ENCODE results near the gene NACC2. TPM values are rescaled to one million over a fixed set of nuclear protein-coding genes. Genes with fewer than 3 reads are reported as not detected.
"Not testable (repeated sequence)": the region's sequence is repeated elsewhere in the genome, so short reads cannot be mapped to it uniquely, and the experiment has no call there.

Gene NACC2
- polyA plus RNA-seq, 4 donors: 8.5 to 9.3 (median 8.9) TPM

DNA sequence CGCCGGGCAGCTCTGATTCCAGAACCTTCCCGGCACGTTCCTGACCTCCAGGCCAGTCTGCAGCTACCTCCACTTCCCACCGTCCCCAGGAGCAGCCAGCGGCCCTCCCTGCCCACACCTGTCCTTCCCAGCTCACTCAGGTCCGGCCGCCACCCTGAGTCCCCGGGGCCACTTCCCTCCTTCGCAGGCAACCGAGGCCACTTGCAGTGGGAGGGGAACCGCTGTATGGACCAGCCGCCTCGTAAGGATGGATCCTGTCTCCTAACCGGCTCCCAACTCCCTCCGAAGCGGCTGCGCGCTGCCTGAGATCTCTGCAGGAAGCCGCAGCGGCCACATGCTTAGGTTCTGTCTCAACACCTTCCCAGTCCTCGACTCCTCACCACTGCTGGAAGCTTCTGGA lies 16.1 kb upstream of the NACC2 start:
- no peak for DNase-seq (ENCODE audit: low read depth in 4 of 4, low spot score in 3 of 4)

DNA sequence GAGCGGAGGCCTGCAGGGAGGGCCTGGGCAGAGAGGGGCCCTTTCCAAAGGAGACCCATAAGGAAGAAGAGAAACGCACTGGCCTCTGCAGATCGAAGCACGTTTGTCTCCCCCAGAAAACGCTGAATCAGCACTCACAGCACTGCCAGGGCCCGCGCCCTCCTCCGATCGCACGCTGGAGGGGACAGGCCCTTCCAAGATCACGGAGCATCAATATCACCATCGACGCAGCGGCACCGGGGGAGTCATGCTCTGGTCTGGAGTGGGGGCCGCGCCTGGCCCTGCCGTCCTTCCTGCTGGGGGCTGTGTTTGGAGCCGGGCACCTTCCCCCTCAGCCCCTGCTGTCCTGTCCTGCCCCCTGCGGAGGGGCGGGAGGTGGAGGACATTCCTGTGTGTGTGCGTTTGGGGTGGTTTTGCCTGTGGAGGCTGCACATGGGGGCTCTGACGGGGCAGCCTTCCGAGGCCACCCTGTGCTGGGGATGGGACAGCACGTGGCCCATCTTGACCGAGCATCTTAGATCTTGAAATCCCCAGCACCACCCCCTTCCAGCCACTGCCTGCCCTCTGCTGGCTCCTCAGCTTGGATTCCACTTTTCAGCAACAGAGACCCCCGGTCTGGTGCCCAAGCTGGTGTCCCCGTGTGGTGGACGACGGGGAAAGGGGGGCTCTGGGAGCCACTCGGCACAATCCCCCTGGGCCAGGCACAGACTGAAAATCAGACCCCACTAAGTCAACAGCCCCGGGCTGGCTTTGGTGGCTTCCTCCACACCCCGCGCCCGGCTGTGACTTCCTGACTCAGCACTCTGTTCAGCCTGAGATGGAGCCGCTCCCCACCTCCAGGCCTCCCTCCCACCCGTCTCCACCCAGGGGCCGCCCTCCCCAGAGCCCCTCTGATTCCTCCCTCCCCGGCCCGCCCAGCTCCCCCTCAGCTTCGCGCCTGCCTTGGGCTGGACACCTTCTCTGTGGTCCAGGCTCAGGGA lies 15.3 kb upstream of the NACC2 start:
- DNase-seq (ENCODE audit: low read depth in 4 of 4, low spot score in 3 of 4): no peak

DNA sequence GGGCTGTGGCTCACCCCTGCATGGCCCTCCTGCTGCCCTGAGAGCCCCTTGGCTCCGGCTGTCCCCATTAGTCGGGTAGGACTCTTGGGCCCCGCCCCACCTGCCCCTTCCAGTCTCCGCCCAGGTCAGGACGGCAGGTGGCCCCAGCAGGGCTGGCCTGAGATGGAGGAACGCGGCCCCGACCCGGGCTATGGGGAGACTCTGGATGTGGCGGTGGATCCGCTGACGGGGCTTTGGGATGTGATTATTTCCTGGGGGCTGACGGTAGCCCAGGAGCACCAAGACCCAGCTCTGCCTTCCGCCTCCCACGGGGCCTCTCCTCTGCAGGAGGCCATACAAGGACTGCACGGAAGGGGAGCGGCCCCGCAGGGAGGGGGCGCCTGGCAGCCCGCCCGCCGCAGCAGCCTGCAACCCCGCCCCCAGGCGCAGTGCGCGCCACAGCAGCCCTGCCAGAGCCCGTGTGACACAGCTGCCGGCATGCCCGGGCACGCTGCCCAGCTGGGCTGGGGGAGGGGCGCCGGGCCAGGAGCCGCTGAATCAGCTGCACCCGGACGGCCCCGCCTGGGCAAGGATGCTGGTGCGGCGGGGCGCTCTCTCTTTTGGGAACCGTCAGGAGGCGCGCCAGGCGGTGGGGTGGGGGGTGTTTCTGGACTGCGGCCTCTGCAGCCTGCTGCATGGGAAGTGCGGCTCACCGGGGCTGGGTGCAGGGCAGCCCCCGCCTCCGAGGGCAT lies 14.4 kb upstream of the NACC2 start:
- peak in 1 of 4 donors; percentile 65 for DNase-seq (ENCODE audit: low read depth in 4 of 4, low spot score in 3 of 4)

DNA sequence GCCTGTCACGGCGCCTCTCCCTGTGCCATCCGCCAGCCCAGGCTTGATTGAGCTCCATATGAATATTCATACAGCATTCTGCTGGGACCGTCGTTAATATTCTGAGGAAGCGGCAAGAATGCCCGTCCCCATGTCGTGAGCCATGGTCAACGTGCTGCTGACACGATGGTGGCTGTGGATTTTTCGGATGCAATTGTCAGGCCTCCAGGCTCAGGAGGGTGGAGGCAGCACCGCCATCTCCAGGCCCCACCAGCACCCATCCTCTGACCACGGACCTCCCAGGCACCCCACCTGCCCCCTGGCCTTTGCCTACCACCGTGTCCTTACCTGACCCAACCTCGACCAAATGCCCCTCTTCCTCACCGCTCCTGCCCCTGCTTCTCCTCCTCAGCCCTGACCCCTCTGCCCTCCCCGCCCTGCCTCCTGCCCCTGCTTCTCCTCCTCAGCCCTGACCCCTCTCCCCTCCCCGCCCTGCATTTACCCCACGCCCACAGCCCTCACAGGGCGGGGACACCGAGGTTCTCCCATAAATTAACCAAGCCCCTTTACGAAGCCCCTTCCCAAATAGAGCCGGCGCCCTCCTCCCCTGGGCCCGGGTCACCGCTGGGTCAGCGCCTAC lies 13.7 kb upstream of the NACC2 start:
- DNase-seq (ENCODE audit: low read depth in 4 of 4, low spot score in 3 of 4): no peak

DNA sequence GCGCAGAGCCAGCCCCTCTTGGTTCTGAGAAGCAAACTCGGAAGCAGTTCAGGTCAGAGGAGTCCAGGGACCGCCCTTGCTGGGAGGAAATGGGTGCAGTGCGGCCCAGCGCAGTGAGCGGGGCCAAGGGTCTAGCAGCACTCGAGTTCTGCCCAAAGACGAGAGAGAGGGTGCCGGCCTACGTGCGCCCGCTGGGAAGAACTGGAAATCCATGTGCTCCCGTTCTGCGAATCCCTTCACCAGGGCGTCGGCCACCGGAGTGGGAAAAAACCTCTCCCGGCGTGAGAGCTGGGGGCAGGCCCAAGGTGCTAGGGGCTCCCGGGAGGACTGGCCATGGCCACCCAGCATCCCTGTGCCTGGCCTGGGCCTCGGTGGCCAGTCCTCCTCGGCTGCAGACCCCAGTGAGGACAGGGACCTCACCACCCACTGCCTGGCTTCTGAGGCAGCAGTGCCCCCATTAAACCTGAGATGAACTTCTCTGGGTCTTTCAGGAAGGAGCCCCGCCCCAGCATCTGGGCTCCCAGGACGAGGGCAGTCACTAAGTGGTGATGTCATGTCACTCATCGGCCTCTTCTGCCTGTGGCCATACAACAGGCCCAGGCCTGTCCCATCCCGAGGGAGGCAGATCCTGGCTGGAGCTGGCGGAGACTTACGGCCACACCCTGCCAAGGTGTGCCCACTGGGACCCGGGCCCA lies 13.0 kb upstream of the NACC2 start:
- no peak for DNase-seq (ENCODE audit: low read depth in 4 of 4, low spot score in 3 of 4)

DNA sequence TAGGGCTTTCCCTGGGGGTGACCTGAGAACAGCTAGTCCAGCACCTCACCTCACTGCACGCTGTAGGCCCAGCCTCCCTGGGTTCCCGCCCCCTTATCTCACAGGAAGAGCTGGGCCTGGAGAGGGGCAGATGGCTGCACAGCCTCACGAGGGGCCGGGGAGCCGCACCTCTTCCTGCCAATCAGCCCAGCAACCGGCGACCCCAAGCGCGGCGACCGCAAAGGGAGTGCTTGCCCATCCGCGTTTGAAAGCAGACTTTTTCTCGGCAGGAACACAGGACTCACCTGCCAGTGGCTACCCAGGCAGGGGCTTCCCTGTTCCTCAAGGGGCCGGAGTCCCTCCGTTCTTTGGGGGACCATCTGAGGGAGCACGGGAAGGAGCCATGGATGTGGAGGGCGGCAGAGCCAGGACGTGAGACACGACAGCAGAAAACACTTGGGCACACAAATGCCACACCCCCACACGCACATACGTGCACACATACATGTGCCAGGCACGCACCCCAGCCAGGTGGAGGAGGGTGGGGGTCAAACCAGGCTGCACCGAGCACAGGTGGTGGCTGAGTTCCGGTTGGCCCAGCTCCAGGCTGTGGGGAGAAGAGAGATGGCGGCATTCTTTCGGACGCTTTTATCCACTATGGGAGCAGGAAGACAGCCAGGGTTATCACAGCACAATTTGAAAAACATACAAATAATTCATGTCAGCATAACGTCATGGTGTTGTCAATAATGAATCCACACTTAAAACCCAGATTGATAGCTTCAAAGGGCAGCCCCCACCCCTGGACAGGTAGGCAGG lies 12.3 kb upstream of the NACC2 start:
- DNase-seq (ENCODE audit: low read depth in 4 of 4, low spot score in 3 of 4): no peak

DNA sequence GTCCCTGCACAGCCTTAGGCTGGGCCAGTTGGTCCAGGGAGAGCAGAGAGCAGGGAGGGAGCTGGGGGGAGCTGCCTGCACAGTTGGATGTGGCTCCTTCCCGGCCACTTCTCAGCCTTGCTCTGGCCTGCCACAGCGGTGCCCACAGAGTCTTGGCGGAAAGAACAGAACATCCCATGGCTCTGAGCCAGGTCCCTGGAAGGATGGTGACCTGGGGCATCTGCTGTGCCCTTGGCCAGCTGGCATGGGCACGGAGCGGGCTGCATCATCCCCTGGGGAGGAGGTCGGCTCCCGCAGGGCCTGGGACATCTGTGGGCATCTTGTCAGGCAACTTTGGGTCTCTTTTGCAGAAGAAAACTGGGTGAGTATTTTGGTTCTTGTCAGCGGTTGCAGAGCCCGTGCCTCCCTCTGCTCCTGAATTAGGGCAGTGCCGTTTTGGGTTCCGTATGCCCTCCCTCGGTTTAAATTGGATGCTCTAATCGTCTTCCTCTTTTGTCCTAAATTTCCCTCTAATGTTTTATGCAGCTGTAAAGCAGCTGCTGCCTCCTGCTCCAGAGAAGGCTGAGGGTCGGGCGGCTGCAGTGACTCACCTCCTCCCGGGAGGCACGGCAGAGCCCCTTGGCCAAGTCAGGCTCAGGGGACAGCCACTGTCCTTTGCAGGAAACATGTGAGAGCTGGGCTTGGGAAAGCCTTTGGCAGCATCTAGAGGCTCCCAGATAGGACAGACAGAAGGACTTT lies 10.5 kb upstream of the NACC2 start:
- DNase-seq (ENCODE audit: low read depth in 4 of 4, low spot score in 3 of 4): no peak

DNA sequence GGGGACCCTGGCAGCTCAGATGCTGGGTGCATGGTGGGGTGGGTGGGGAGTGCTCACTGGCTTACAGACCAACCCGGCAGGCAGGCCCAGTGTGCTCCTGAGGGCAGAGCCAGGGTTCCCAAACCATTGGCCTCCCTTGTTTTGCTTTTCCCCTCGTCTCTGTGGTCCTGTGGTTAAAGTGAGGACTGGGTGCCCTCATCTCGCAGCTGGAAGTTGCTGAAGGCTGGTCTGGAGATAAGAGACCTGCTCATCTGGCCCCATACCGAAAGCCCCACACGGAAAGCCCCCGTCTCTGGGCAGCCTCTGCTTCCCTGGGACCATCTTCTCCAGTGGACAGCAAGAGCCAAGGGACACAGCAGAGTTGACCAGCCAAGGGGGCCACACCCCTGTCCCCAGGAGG lies 9.8 kb upstream of the NACC2 start:
- DNase-seq (ENCODE audit: low read depth in 4 of 4, low spot score in 3 of 4): no peak

DNA sequence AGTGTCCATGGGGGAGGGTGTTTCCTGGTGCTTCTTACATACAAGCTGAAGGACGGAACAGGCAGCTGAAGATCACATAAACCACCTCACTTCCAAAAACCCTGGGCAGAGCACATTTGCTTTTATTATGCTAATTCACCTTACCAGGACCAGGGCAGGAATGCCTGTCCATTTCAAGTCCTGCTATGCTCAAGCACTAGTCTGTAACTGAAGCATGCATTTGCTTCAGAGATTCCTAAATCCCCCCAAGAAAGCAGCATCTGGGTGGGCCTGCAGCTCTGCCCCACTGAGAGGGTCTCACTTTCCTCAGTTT lies 9.4 kb upstream of the NACC2 start:
- DNase-seq (ENCODE audit: low read depth in 4 of 4, low spot score in 3 of 4): no peak

DNA sequence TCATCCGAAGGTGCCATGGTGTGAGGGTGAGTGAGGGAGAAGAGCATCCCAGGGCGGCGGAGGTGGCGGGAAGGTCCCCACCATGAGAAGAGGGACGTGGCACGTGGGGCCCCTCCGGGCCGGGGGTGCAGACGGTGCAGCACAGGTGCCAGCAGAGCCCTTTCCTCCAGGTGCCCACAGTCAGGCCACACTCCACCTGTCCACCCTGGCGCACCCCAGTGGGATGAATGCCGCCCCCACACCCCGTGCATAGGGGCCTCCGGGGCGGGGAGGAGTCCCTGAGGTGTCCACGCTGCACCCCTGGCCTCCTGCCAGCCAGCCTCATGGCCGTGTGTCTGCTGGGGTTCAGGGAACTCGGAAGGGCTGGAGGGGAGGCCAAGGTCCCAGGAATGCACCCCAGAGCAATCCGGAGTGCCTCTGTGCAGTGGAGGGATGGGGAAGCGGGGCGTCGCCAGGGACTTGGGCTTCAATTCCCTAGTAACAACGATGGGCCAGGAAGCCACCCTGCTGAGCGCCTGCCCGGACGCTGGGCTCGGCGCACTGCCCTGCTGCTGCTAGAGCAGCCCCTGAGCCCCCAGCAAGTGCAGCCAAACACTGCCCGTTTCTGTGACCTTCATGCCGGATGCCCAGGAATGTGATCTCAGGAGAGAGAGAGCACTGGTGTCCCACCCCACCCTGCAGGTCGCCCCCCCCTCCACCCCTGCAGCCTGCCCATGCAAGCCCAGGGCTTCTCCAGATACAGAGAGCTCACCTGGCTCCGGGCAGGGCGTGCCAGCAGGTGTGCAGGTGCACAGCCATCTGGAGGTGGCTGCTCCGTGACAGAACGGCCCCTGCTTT lies 8.8 kb upstream of the NACC2 start:
- DNase-seq (ENCODE audit: low read depth in 4 of 4, low spot score in 3 of 4): no peak

DNA sequence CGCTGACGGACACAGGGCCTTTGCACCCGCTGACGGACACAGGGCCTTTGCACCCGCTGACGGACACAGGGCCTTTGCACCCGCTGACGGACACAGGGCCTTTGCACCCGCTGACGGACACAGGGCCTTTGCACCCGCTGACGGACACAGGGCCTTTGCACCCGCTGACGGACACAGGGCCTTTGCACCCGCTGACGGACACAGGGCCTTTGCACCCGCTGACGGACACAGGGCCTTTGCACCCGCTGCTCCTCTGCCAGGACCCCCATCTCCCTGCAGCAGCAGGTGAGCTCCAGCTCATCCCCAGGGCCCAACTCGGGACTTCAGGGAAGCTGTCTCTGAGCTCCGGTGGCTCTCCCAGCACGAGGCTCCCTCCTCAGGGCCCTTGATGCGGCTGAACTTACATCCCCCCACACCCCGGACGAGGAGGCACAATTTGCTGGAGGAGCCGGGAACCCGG lies 6.6 kb upstream of the NACC2 start:
- not testable (repeated sequence) for DNase-seq (ENCODE audit: low read depth in 4 of 4, low spot score in 3 of 4)

DNA sequence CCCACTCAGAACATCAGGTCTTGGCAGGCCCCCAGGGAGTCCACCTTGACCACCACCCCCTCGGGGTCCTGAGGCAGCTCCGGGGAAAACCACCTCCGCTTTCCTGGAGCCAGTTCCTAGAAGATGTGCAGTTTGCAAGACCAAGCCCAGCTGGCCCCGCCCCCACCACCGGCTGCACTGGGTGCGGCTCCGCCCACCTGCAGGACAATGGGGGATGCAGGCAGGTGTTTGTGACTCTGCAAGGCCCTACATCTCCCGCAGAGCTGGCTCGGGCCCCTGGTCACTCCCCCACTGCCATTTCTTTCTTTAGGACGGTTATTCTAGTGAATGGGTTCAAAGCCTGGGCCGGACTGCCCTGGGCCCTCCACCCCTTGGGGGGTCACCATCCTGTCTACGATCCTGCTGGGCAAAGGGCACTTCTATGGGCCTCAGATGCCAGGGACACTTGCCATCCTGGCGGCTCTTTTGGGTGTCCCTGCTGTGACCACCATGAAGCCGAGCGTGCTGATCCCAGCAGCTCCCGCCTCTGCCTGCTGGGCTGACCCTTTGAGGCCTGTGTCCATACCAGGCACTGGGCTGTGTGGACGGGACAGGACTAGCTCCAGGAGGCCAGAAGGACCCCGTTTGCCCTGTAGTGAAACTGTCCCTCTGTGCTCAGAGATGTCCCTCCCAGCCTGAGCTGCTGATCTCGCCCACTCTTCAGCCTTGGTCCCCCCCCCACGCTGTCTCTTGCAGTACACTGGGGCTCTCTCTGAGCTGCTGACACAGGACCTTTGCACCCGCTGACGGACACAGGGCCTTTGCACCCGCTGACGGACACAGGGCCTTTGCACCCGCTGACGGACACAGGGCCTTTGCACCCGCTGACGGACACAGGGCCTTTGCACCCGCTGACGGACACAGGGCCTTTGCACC lies 5.9 kb upstream of the NACC2 start:
- DNase-seq (ENCODE audit: low read depth in 4 of 4, low spot score in 3 of 4): no peak

DNA sequence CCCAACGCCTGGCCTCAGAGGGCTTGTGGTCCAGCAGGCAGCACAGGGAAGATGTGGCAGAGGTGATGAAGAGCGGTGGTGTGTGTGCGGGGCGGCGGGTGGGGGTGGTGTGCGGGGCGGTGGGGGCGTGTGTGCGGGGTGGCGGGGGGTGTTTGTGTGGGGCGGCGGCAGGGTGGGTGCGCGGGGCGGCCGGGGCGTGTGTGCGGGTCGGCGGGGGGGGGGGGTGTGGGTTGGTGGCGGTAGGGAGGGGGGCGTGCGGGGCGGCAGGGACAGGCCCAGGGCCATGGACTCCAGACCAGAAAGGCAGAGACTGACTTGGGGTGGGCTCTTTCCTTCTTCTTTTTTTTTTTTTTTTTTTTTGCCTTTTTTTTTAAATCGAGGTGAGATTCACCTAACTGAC lies 4.5 kb upstream of the NACC2 start:
- DNase-seq (ENCODE audit: low read depth in 4 of 4, low spot score in 3 of 4): no peak

DNA sequence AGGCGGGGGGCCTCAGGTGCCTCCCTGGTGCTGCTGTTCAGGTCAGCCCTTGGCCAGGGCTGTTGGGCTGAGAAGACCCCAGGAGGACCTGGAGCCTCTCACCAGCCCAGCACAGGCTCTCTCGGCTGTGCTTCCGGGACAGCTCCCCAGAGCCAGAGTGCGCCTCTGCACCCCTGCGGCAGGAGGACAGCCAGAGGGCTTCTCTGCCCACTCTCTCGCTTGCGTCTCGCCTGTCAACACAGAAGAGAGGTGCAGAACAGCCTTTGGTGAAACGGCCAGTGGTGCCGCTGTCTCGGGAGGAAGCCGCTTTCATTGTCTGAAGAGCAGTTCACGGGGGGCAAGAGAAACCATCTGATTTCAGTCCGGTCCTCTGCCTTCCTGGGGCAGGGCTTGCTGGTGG lies 3.8 kb upstream of the NACC2 start:
- DNase-seq (ENCODE audit: low read depth in 4 of 4, low spot score in 3 of 4): no peak

DNA sequence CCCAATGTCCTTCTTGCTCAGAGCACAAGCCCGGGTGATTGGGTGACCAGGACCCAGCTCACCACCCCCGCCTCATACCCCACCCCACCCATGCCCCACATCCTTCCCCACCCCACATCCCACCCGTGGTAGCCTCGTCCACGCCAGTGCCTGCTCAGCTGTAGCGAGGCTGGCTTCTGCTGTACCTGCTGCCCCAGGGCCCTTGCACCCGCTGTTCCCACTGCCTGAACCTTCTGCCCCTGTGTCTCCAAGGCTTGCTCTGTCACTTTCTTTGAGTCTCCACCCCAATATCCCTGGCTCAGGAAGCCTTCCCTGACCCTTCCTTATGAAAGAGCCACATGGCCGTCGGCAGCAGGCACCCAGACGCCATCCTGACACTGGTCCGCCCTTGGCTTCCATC lies 3.1 kb upstream of the NACC2 start:
- no peak for DNase-seq (ENCODE audit: low read depth in 4 of 4, low spot score in 3 of 4)

DNA sequence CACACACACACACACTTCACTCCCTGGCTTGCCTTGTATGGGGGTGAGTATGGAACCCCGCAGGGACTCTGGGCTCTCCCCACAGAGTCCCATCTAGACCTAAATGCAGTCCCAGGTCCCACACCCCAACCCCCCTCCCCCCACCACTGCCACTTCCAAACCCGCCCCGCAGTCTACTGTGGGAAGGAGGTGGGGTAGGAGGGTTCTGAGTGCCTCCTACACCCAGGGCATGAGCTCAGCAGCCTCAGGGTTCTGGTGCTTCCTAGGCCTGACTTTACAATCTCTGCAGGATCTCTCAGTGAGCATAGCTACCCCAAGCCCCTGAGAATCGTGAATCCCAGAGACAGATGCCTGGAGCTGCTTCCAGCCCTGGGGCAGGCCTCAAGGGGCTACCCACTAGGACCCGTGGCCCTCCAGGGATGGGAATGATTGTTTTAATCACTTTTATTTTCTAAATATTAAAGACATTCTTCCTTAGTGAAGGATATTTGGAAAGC lies 1.5 kb upstream of the NACC2 start:
- no peak for DNase-seq (ENCODE audit: low read depth in 4 of 4, low spot score in 3 of 4)
